GM18508 (cell line): Measurements from ENCODE around the gene TRIM62.

Experiments used
- ATAC-seq: cut with Tn5 transposase; IDR thresholded peaks from one replicate; pipeline ENCODE4 v1.9.1; 2021; ENCODE audit warnings: moderate number of reproducible peaks; ENCODE audit not compliant: insufficient read depth, unreplicated experiment

The TRIM62 gene

GRCh38 chr1:33180911-33181890 lies 642 bp downstream of the TRIM62 start:
- no peak for ATAC-seq

GRCh38 chr1:33180226-33180910 lies 1.5 kb downstream of the TRIM62 start:
- no peak for ATAC-seq

GRCh38 chr1:33178836-33179439 lies 2.9 kb downstream of the TRIM62 start:
- ATAC-seq = no peak

DNA sequence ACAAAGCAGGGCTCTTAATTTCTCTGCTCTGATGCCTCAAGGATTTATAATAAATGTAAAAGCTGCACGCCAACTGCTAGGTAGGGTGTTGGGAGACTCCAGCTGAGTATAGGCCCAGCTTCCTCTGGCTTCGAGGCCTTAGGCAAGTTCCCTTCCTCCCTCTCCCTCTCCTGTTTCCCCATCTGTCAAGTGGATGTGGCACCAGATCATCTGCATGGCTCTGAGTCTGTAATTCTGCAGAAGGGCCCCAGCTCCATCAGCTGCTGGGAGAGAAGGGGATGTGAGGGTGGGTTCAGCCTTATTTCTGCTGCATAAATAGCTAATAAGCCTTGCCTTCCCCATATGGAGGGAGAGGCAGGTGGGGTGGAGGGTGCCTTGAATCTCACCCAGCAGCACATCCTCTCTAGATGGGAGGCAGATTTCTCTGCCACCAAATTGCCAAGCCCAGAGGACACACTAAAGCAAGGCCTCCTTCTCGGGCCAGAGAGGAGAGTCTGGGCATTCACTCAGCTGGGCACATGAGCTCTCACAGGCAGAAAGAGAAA lies 3.8 kb downstream of the TRIM62 start:
- ATAC-seq = no peak

DNA sequence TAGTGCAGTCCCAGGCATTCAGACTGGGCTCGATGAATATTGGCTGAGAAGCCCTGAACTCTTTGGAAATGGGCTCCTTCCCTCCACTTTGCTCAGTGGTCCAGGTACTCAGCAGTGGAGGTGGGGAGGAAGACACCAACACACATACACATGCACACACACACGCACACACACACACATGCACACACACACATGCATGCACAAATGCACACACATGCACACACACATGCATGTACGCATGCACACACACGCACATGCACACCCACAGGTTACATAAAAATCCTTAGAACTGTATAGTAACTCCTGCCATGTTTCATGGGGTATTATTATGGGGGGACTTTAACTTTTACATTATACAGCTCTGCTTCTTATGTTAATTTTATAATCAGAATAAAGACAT lies 5.0 kb downstream of the TRIM62 start:
- no peak for ATAC-seq

DNA sequence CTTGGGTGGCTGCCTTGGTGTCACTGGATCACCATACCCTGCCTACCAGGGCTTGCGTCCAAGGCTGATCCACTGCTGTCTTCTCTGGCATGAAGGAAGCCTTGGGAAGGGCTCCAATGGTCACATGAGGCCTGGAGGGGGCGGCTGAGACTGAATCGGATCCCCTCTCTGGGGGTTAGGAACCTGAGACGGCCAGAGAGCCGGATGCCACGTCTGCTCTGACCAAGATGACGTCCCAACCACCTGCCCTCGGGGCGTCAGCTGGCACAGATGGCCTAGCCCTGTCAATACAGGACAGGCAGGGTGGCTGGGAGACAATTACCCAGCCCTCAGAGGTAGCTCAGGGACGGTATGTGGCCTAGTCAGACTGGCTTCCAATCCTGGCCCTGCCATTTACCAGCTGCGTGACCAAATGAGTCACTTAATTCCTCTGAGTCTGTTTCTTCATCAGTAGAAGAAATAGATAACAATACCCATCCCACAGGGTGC lies 5.4 kb downstream of the TRIM62 start:
- ATAC-seq = no peak

DNA sequence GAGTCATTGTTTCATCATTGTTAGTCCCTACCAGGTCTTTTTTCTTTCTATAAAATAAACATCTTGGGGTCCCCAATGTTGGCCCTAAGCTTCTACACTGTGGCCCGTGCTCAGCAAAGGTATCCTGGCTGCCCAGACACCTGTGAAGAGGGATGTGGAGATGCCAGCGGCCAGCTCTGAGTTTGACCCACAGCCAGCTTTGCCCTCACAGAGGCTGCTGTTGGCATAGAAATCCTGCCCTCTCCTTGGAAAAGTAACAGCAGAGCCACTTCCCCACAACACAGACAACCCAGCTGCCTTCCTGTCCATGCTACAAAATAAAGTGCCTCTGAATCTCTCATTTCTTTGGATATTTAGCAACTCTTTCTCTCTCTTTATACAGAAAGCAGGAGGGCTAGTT lies 6.0 kb downstream of the TRIM62 start:
- ATAC-seq = no peak

- no peak for ATAC-seq
Observed at GRCh38 chr1:33173091-33173490, 8.8 kb downstream of the TRIM62 start.

- ATAC-seq = no peak
Observed at GRCh38 chr1:33171977-33172813, 9.6 kb downstream of the TRIM62 start.

DNA sequence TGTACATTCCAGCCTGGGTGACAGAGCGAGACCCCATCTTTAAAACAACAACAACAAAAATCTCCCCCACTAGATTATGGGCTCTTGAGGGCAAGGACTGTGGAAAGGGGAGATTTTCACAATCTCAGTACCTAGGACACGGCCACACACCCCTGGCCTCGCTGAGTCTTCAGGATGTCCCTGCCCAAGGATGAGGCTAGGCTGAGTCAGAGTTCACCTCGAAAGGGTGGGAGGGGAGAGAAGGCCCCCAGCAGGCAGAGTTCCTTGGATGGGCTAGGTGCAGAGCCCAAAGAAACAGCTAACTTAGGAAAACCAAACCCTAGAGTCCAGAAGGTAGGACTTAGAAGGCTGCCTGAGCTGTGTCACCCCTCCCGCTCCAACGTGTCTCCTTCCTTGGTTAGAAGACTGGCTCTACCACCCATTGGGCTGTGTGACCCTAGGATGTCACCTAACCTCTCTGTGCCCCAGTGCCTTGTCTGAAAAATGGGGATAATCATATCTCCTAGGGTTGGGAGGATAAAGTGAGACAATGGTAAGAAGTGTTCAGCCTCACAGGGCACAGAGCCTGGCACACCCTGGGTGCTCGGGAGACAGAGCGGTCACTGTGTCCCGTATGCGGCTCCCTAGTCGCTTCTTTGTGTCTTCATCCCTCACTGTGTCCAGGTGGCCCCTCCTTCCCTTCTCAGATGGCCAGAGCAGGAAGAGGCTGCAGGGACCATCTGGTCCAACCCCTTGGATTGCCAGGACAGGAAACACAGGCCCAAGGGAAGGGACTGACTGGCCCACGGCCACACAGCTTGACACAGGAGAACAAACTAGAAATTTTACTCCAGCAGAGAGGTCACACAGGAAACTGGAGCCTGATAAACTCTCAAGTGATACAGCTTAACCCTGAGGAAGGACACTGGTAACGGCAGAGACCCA lies 11.2 kb downstream of the TRIM62 start:
- ATAC-seq = no peak

DNA sequence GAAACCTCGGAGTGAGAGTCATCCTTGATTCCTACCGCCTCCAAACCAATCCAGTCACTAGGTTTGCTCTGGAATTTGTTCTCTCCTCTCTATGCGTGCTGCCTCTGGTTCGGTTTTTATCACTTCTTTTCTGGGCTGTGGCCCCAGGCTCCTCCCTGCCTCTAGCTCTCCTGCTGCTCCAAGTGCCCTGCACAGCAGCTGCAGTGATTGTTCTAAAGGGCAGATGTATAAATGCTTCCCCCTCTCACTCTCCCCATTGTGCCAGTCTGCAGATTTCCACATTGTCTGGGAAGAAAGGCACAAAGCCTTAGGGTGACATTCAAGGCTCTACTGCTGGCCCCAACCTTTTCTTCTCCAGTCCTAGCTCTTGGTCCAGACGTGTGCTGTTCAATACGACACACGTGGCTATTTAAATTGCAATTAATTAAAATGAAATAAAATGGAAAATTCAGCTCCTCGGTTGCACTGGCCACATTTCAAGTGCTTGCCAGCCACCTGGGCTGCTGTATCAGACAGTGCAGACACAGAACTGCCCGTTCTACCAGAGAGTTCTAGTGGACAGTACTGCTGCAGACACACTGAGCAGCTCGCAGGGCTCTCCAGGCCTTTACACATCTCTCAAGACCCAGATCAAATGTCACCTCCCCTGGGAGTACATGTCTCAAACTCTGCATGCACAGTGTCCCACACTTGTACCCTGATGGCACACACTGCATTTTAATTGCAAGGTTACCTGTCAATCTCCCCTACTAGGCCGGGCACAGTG lies 12.4 kb downstream of the TRIM62 start:
- no peak for ATAC-seq

DNA sequence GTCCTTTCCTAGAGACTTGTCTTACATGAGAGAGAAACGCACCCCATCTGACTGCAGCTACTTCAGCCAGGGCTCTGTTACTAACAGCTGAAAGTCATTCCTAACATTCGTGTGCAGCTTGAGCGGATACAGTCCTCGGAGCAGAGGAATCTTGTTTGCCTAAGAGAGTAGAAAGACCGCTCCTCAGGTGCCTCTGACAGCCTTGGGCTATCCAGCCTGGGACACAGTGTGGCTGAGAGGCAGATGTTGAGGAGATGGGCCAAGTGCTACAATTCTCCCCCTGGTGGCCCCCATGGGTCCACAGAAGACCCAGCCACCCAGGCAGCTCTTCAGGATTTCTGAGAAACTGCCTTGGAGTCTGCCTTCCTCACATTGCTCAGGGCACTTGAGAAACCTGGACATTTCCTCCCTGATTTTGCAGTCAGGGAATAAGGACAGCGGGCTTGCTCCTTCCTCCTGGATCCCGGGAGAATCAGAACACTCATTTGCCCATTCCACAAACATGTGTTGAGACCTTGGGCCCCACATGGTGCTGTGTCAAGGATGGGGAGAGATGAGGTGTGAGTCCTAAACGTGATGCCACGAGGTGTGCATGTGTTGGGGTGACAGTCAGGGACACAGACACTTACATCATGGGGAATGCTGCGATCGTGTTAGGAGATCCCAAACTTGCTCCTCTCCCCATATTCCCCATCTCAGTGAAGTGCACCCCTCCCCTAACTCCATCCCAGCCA lies 13.1 kb downstream of the TRIM62 start:
- no peak for ATAC-seq

DNA sequence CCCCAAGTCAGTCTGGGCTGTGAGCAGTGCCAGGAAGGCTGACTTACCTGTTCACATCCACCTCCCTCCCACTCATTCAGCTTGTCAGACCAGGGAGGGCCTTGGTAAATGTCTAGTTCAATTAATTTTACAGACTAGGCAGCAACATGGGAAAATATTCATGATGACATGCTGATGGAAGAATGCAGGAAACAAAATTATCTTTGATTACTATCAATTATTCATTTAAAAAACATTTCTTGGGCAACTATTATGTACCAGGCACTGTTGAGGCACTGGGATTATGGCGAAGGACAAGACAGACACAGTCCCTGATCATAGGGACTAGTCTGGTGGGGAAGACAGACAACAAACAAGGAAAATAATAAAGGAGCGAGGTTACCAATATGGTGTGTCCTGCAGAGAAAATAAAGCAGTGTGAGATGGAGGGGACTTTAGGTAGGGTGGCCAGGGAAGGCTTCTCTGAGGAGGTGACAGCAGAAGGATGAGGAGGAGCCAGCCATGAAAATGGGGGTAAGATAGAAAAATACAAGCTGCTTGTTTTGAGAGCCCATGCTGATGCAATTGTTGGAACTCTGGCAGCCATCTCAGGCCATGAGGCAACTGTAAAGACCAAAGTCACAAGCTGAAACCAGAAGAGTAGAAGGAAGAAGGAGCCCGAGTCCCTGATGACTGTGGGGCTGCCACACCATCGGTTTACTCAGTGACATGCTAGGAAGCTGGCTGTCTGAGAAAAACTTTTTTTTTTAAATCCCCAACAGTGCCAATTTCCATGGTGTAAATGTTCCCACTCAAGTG lies 14.0 kb downstream of the TRIM62 start:
- ATAC-seq = no peak

- no peak for ATAC-seq
Observed at GRCh38 chr1:33165809-33166208, 16.0 kb downstream of the TRIM62 start.

GRCh38 chr1:33165209-33165608 lies 16.6 kb downstream of the TRIM62 start:
- ATAC-seq = no peak

GRCh38 chr1:33163621-33164519 lies 18.0 kb downstream of the TRIM62 start:
- no peak for ATAC-seq
